Pancreas (tissue), 10 donors: Measurements from ENCODE around the gene SYNDIG1. TPM values are rescaled to one million over a fixed set of nuclear protein-coding genes. Genes with fewer than 3 reads are reported as not detected.

ENCODE experiments used
- ATAC-seq, 4 donors: fragments of 200-7000 bp; cut with Tn5 transposase; one replicate each; pipeline versions ENCODE4 v1.8.0 to v1.9.1; 2020; ENCODE audit warnings: mild to moderate bottlenecking in 4 of 4, moderate library complexity in 4 of 4
- DNase-seq, 6 donors: peaks; one replicate each; pipeline ENCODE4 v3.0.0-alpha.2; 2020
- FAIRE-seq: peaks from 2 replicates; lab custom pipeline; 2012; peaks lifted over from hg19 to GRCh38; lab: Jason Lieb, UNC
- H3K27ac ChIP-seq, 4 donors: fragments of 200-600 bp; sonication (generic); 1 replicate in 3 of 4; 2 replicates in 1 of 4; pipeline versions ENCODE4 v1.5.0 to v1.8.0; 2020
- H3K27me3 ChIP-seq, 4 donors: fragments of 200-600 bp; one replicate each; pipeline ENCODE4 v1.8.0; 2021
- H3K36me3 ChIP-seq, 3 donors: fragments of 200-600 bp; sonication (generic) in 1 of 3; one replicate each; pipeline versions ENCODE4 v1.5.0 to v1.8.0; 2020 to 2021
- H3K4me1 ChIP-seq, 3 donors: fragments of 200-600 bp; one replicate each; pipeline ENCODE4 v1.8.0; 2021
- H3K4me3 ChIP-seq, 4 donors: fragments of 200-600 bp; sonication (generic) in 2 of 4; one replicate each; pipeline versions ENCODE4 v1.5.0 to v1.8.0; 2020 to 2021
- H3K9me3 ChIP-seq, 4 donors: fragments of 200-600 bp; one replicate each; pipeline ENCODE4 v1.8.0; 2021
- WGBS, 2 donors: extraction: QIAGEN DNeasy Blood & Tissue Kit; methylation state at CpG; one replicate each; pipeline ENCODE4 v1.1.7; 2013; 5-methylcytosine and 5-hydroxymethylcytosine counted together
- intact Hi-C, 3 donors: fragments of 100-400 bp; cut with DNase I; formaldehyde crosslinking; loops; one replicate each; pipeline versions ENCODE4 v1.11.1 to v1.14.2; 2022
- polyA plus RNA-seq, 2 donors: library from polyadenylated mRNA; stranded (reverse); fragments of 200-250 nt; gene quantifications; one replicate each; pipeline ENCODE4 v1.2.3, GENCODE V29; 2013
- total RNA-seq, 6 donors: library from RNA; stranded (reverse); fragmentation: NEBNext Ultra II Directional in 4 of 6; extraction: Animal tissue kit (Norgen Biotek cat#: 25700) in 4 of 6; gene quantifications; one replicate each; pipeline versions ENCODE4 v1.2.1 to v1.2.4, GENCODE V29; 2021 to 2023
- TF ChIP-seq, protein P1 (sequence below), 4 donors: fragments of 200-600 bp; sonication (generic) in 3 of 4; IDR thresholded peaks; one replicate each; pipeline versions ENCODE4 v1.5.0 to v1.8.0; 2021; ENCODE audit warnings: antibody characterized with exemption in 4 of 4
- donor health status: healthy with polysubstance abuse.
- donor health status: DM: no; HTN: no; CAD: no; lungs with moderate emphysema.
- donor health status: DM: no; HTN: no; CAD: no.
- donor health status: control.
- donor health status: control.
- donor health status: Bipolar disorder and iron deficiency.
- donor health status: DM: yes; HTN: yes; CAD: no.
- donor health status: DM: no; HTN: no; CAD: no.
- donor health status: DM: no; HTN: no; CAD: no.
- donor health status: DM: yes; HTN: yes; CAD: no.

SYNDIG1 gene
- total and polyA plus RNA-seq, 8 donors = 0.04 to 0.46 (median 0.23) TPM; not detected in 1

DNA sequence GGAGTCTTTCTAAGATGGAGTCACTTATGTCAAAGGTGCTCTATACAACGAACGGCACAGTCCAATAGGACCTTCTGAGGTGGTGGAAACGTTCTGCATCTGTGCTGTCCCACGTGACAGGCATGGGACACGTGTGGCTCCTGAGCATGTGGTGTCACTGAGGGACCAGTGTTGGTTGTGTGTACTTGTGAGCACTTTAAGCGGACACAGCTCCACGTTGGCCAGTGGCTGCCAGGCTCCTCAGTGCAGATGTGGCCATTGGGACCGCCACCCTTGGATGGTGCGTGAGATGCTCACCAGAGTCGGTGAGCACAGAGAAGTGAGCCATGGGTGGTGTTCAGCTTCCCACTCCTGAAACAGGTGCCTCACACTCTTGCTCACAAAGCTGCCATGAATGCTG lies 110.0 kb downstream of the SYNDIG1 start:
- intact Hi-C loops = no loop called here
- DNase-seq (no peak), FAIRE-seq (no peak), ATAC-seq (no peak)
- TF ChIP-seq, protein P1, sequence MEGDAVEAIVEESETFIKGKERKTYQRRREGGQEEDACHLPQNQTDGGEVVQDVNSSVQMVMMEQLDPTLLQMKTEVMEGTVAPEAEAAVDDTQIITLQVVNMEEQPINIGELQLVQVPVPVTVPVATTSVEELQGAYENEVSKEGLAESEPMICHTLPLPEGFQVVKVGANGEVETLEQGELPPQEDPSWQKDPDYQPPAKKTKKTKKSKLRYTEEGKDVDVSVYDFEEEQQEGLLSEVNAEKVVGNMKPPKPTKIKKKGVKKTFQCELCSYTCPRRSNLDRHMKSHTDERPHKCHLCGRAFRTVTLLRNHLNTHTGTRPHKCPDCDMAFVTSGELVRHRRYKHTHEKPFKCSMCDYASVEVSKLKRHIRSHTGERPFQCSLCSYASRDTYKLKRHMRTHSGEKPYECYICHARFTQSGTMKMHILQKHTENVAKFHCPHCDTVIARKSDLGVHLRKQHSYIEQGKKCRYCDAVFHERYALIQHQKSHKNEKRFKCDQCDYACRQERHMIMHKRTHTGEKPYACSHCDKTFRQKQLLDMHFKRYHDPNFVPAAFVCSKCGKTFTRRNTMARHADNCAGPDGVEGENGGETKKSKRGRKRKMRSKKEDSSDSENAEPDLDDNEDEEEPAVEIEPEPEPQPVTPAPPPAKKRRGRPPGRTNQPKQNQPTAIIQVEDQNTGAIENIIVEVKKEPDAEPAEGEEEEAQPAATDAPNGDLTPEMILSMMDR (IDR thresholded peaks at IDR 0.05) = no peak
- Histone ChIP-seq H3K9me3 (no peaks in the 10 kb centered on the region), H3K4me1 (no peaks in the 10 kb centered on the region), H3K4me3 (no peak overlapping the region), H3K36me3 (no peaks in the 10 kb centered on the region), H3K27me3 (no peaks in the 10 kb centered on the region), H3K27ac (no peak overlapping the region)
- 63 to 76% methylated on average over 10 of the region's 10 CpGs for WGBS, 2 donors

DNA sequence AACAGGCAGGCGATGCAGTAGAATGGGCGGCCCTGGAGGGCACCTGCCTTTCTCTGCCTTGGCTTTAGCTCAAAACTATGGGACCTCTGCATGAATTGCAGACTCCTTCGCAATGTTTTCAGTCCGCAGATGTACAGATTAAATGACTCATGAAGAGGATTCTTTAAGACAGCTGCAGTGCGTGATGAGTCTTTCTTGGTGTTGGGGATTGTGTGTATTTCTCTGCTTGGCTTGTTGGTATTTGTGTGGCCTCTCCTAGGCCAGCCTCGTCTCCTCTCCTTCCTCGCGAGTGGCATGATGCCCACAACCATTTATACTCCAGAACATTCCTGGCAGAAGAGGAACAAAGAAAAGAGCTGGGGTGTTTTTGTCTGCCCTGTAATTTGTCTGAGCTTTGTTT lies 110.6 kb downstream of the SYNDIG1 start:
- H3K4me3 ChIP-seq = no peak overlapping the region
- H3K27me3 ChIP-seq = no peaks in the 10 kb centered on the region
- WGBS, 2 donors = 64 to 72% methylated on average over 8 of the region's 8 CpGs
- DNase-seq (no peak), FAIRE-seq (no peak), ATAC-seq (no peak)
- H3K27ac ChIP-seq = no peak overlapping the region
- H3K36me3 ChIP-seq = no peaks in the 10 kb centered on the region
- H3K4me1 ChIP-seq = no peaks in the 10 kb centered on the region
- intact Hi-C loops = loop anchor here in 1 of 3 donors (10.0 kb wide), 1 partner anchor 65 kb away; no protein-coding TSS in a partner anchor
- TF ChIP-seq, protein P1 (IDR thresholded peaks at IDR 0.05) = no peak
- no peaks in the 10 kb centered on the region for H3K9me3 ChIP-seq

DNA sequence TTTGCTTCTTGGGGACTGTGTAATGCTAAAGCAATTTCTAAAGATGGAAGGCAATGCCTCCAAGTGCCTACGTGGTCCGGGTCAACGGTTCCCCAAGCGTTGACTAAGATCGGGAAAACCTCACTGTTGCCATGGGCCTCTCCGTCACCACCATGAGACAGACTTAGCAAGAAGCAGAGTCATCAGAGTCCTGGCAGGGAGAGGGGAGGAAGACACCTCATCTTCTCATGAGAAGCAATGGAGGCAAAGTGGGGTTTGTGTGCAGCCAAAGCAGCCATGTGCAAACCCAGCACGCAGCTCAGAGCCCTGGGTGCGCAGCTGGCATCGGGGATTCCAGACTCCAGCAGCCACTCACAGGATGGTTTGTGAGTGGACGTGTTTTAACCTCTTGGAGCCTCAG lies 111.4 kb downstream of the SYNDIG1 start:
- WGBS, 2 donors = 78 to 89% methylated on average over 10 of the region's 10 CpGs
- Histone ChIP-seq H3K27ac (no peak overlapping the region), H3K4me3 (no peak overlapping the region), H3K9me3 (no peaks in the 10 kb centered on the region), H3K4me1 (no peaks in the 10 kb centered on the region), H3K36me3 (no peaks in the 10 kb centered on the region), H3K27me3 (no peaks in the 10 kb centered on the region)
- intact Hi-C loops = loop anchor here in 1 of 3 donors (10.0 kb wide), 1 partner anchor 64 kb away; no protein-coding TSS in a partner anchor
- TF ChIP-seq, protein P1 (IDR thresholded peaks at IDR 0.05) = no peak
- no peak for ATAC-seq
- FAIRE-seq = no peak
- DNase-seq = no peak

DNA sequence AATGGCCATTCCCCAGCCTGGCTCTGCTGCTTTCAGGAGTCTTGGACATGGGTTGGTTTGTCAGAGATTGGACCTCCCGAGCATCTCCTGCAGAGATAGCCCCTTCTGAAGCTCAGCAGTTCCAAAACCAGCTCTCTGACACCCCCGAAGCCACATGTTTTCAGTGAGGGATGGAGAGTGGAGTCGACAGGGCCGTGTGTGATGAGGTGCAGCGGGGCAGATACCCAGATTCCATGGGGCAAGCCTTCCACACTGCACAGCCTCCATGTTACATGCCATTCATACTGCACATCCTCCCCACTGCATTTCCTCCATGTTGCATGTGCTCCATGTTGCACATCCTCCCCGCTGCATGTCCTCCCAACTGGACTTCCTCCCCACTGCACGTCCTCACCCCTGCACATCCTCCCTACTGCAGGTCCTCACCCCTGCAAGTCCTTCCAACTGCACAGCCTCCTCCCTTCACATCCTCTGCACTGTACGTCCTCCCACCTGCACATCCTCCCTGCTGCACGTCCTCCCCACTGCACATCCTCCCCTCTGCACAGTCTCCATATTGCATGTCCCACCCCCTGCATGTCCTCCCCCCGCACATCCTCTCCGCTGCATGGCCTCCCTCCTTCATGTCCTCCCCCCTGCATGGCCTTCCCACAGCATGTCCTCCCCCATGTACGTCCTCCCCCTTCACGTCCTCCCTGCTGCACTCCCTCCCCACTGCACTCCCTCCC lies 112.2 kb downstream of the SYNDIG1 start:
- FAIRE-seq (no peak), DNase-seq (no peak), ATAC-seq (no peak)
- H3K36me3 ChIP-seq = no peaks in the 10 kb centered on the region
- intact Hi-C loops = loop anchor here in 1 of 3 donors (10.0 kb wide), 1 partner anchor 63 kb away; no protein-coding TSS in a partner anchor
- no peaks in the 10 kb centered on the region for H3K9me3 ChIP-seq
- no peak overlapping the region for H3K27ac ChIP-seq
- 67 to 75% methylated on average over 13 of the region's 13 CpGs for WGBS, 2 donors
- H3K4me3 ChIP-seq = no peak overlapping the region
- H3K4me1 ChIP-seq = no peaks in the 10 kb centered on the region
- H3K27me3 ChIP-seq = no peaks in the 10 kb centered on the region
- TF ChIP-seq, protein P1 (IDR thresholded peaks at IDR 0.05) = no peak
